Nucleus accumbens (tissue), 56 donors: Measurements from ENCODE around the gene PCSK4.

Experiments used
- DNase-seq, 56 donors: peaks; one replicate each; lab custom pipeline; 2025; lab: John Stamatoyannopoulos, UW

The PCSK4 gene

GRCh38 chr19:1457031-1457739 is 33.0 kb downstream of the PCSK4 start:
- peak in 1 of 56 donors; percentile 49 for DNase-seq

GRCh38 chr19:1456121-1456900 is 33.8 kb downstream of the PCSK4 start:
- DNase-seq, result no peak

GRCh38 chr19:1455336-1456120 is 34.6 kb downstream of the PCSK4 start:
- peak in 19 of 56 donors; percentile 10 to 69 (median 35) for DNase-seq

DNA sequence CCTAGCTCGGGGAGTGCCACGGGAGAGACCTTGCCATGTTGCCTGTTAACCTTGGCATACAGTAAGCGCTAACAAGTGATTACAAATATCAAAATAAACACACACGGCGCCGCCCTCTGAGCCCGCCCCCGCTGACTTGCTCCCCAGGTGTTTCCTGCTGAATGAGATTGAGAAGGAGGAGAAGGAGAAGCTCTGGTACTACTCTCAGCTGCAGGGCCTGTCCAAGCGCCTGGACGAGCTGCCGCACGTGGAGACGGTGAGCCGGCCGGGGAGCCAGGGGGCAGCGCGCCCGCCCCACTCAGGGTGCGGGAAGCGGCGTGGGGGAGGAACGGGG is 35.2 kb downstream of the PCSK4 start:
- DNase-seq, result no peak

DNA sequence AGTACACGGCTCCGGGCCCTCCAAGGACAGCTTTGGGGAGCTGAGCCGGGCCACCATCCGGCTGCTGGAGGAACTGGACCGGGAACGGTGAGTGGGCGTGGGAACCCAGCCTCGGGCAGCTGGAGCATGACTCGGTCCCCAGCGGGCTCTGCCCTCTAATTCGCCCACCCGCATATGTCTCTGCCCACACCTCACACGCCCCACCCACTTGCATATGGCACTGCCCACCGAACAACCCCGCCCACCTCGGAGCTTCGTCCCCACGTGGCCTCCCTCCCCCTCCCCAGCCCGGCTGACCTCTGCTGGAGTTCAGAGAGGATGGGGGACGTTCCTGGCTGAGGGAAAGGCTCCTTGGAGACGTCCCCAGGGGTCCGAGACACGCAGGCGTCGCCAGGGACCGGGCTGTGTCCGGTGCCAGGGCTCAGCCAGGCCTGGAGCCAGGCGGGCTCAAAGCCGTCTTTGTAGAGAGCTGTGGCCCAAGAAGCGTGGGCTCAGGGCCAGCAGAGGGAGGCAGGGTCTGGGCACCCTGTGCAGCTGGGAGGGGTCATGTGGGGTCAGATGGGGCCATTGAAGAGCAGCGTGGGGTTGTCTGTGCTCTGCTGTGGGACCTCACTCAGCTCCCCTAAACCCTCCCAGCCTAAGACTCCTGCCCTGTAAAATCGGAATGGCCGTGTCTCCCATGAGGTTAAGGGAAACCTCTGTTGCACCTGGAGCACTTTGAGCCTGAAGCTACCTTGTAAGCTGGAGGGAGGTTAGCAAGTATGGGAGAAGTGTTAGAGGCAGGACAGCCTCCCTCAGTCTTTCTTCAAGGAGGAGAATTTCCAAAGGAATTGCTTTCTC is 36.4 kb downstream of the PCSK4 start:
- DNase-seq, result peak; percentile 51 to 99 (median 93)

GRCh38 chr19:1452802-1453524 is 37.2 kb downstream of the PCSK4 start:
- DNase-seq, result peak in 4 of 56 donors; percentile 22 to 45 (median 40)

- DNase-seq, result peak in 53 of 56 donors; percentile 19 to 86 (median 72)
These were observed 38.0 kb downstream of the PCSK4 start for GRCh38 chr19:1451916-1452801.

DNA sequence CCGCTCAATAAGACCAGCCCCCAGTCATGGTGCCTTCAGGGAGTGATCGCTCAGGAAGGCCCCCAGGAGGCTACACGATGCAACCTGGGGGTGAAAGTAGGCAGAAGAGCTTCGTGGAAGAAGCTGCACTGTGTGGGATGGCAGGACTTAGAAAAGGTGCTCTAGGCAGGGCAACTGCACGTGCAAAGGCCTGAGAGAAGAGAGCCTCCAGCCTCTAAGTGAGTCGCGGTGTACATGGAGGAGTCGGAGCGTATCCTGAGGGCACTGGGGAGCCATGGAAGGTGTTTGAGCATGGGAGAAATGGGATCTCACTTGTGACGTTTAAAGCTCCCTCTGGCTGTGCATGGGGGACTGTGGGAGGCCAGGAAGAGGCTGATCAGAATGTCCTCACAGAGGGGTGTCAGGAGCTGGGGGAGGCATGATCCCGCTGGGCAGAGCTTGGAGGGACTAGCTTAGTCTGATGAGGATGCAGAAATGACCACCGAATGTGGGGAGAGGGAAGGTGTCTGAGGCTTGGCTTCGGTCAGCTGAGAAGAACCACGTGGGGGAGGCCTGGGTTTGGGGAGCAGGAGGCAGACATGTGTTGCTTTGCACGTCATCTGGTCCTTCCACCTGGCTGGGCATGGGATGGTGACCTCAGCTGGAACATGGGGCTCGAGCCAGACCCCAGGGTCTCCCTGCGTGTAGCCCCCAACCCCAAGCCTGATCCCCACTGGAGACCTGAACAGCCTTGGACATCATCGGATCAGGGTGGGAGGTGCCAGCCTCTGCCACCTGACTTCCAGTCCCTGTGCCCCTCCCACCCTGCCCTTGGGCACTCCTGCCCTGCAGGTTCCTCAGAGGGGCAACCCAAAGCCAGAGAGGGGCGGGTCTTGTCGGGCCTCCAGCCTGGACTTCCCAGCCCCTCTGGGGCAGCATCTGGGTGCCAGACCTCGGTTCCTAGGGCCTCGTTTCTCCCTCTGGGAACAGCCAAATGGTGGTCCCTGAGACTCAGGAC is 39.1 kb downstream of the PCSK4 start:
- peak in 38 of 56 donors; percentile 24 to 75 (median 54) for DNase-seq

GRCh38 chr19:1449467-1450442 is 40.4 kb downstream of the PCSK4 start, which contains the start of gene APC2:
APC2 (plus strand) TSS chr19:1450121; CDS start chr19:1453002, 2,881 bp downstream.
- peak in 55 of 56 donors; percentile 45 to 93 (median 82) for DNase-seq

- no peak for DNase-seq
These were observed 42.2 kb downstream of the PCSK4 start for GRCh38 chr19:1447944-1448343.

GRCh38 chr19:1447504-1447903 is 42.6 kb downstream of the PCSK4 start:
- no peak for DNase-seq

- peak in 12 of 56 donors; percentile 8 to 51 (median 28) for DNase-seq
These were observed 43.3 kb downstream of the PCSK4 start for GRCh38 chr19:1446713-1447481.

DNA sequence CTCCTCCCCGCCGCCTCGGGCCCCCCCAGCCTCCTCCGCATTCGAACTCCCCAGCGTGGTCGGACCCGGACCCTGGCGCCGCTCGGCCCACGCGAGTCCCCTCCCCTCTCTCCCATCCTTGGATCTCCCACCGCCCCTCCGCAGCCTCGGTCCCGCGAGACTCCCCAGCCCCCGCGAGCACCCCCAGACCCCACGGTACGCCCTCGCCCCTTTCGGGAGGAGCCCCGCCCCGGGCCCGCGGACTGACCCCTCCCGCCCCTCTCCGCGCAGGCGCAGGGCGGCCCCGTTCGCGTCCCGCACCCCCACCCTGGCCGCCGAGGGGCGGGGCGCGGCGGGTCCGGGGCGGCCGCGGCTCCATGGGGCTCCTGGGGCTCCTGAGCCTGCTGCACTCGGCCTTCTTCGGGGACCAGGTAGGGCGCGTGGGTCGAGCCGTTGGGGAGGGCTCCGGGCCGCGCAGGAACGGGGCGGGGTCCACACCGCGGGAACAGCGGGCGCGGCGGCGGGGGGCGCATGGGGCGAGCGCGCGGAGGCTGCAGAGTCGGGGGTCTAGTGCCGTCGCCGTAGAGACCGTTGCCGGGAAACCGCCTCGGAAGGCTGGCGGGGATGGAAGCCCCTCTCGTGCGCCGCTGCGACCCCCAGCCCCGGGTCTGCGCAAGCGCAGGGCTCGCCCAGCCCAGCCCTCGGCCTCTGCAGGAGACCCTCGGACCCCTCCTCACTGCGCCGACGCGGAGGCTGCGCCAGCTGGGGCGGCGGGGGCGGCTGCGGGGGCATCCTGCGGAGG is 44.0 kb downstream of the PCSK4 start:
- peak in 39 of 56 donors; percentile 13 to 80 (median 49) for DNase-seq
